ENCODE results near the gene STK39.

STK39 gene

GRCh38 chr2:167987558-167987957 lies 259.8 kb downstream of the STK39 start:
- no peak for TF ChIP-seq CTCF (IDR thresholded peaks at IDR 0.05; ENCODE audit: extremely low read depth, insufficient read depth, missing control alignments)
- in situ Hi-C loops (cut with MboI; ENCODE audit: low pct_unique_long_range_greater_than_20kb, low sequenced_read_pairs, unreplicated experiment), result no loop called here
- DNase-seq (ENCODE audit: low spot score), result no peak

GRCh38 chr2:167987026-167987425 lies 260.4 kb downstream of the STK39 start:
- in situ Hi-C loops (cut with MboI; ENCODE audit: low pct_unique_long_range_greater_than_20kb, low sequenced_read_pairs, unreplicated experiment), result no loop called here
- TF ChIP-seq CTCF (IDR thresholded peaks at IDR 0.05; ENCODE audit: extremely low read depth, insufficient read depth, missing control alignments), result no peak
- no peak for DNase-seq (ENCODE audit: low spot score)

GRCh38 chr2:167986223-167986622 lies 261.2 kb downstream of the STK39 start:
- no peak for DNase-seq (ENCODE audit: low spot score)
- no peak for TF ChIP-seq CTCF (IDR thresholded peaks at IDR 0.05; ENCODE audit: extremely low read depth, insufficient read depth, missing control alignments)
- in situ Hi-C loops (cut with MboI; ENCODE audit: low pct_unique_long_range_greater_than_20kb, low sequenced_read_pairs, unreplicated experiment), result no loop called here

GRCh38 chr2:167981945-167982344 lies 265.4 kb downstream of the STK39 start:
- TF ChIP-seq CTCF (IDR thresholded peaks at IDR 0.05; ENCODE audit: extremely low read depth, insufficient read depth, missing control alignments), result no peak
- no peak for DNase-seq (ENCODE audit: low spot score)
- in situ Hi-C loops (cut with MboI; ENCODE audit: low pct_unique_long_range_greater_than_20kb, low sequenced_read_pairs, unreplicated experiment), result no loop called here

- DNase-seq (ENCODE audit: low spot score), result no peak
- in situ Hi-C loops (cut with MboI; ENCODE audit: low pct_unique_long_range_greater_than_20kb, low sequenced_read_pairs, unreplicated experiment), result no loop called here
- no peak for TF ChIP-seq CTCF (IDR thresholded peaks at IDR 0.05; ENCODE audit: extremely low read depth, insufficient read depth, missing control alignments)
These were observed 267.0 kb downstream of the STK39 start for GRCh38 chr2:167980439-167980838.

- in situ Hi-C loops (cut with MboI; ENCODE audit: low pct_unique_long_range_greater_than_20kb, low sequenced_read_pairs, unreplicated experiment), result no loop called here
- no peak for TF ChIP-seq CTCF (IDR thresholded peaks at IDR 0.05; ENCODE audit: extremely low read depth, insufficient read depth, missing control alignments)
- DNase-seq (ENCODE audit: low spot score), result no peak
These were observed 274.6 kb downstream of the STK39 start for GRCh38 chr2:167972746-167973145.

- no peak for DNase-seq (ENCODE audit: low spot score)
- no peak for TF ChIP-seq CTCF (IDR thresholded peaks at IDR 0.05; ENCODE audit: extremely low read depth, insufficient read depth, missing control alignments)
- in situ Hi-C loops (cut with MboI; ENCODE audit: low pct_unique_long_range_greater_than_20kb, low sequenced_read_pairs, unreplicated experiment), result no loop called here
These were observed 275.4 kb downstream of the STK39 start for GRCh38 chr2:167972020-167972419.
